Thyroid gland (tissue), 4 donors: ENCODE data around the gene PIF1. TPM values are rescaled to one million over a fixed set of nuclear protein-coding genes. Genes with fewer than 3 reads are reported as not detected.

Experiments
- DNase-seq, 2 donors: peaks; one replicate each; pipeline ENCODE4 v3.0.0-alpha.2; 2019
- H3K27ac ChIP-seq, 3 donors: fragments of 200-600 bp; sonication (generic); 1 replicate in 2 of 3; 2 replicates in 1 of 3; pipeline ENCODE4 v1.5.1; 2016 to 2019; ENCODE audit warnings: mild to moderate bottlenecking in 1 of 3, moderate library complexity in 1 of 3
- H3K27me3 ChIP-seq: fragments of 200-600 bp; sonication (generic); one replicate; pipeline ENCODE4 v1.5.1; 2019
- H3K36me3 ChIP-seq, 2 donors: fragments of 200-600 bp; sonication (generic); one replicate each; pipeline ENCODE4 v1.5.1; 2016 to 2019
- H3K4me1 ChIP-seq, 2 donors: fragments of 200-600 bp; sonication (generic); one replicate each; pipeline ENCODE4 v1.5.1; 2017 to 2019
- H3K4me3 ChIP-seq, 3 donors: fragments of 200-600 bp; sonication (generic); replicated peaks in 1 of 3; 1 replicate in 2 of 3; 2 replicates in 1 of 3; pipeline ENCODE4 v1.5.1; 2016; ENCODE audit warnings: mild to moderate bottlenecking in 1 of 3
- H3K9me3 ChIP-seq: fragments of 200-600 bp; sonication (generic); one replicate; pipeline ENCODE4 v1.5.1; 2017
- CTCF ChIP-seq, 6 experiments: fragments of 200-600 bp in 3 of 6; fragments of 450-650 bp in 3 of 6; sonication (generic) in 3 of 6; IDR thresholded peaks; one replicate each; pipeline ENCODE4 v1.5.1; 2016 to 2019; ENCODE audit warnings: antibody characterized with exemption in 6 of 6, mild to moderate bottlenecking in 2 of 6, inconsistent platforms in 1 of 6, moderate library complexity in 1 of 6
- POLR2A ChIP-seq, 2 donors: fragments of 450-650 bp; IDR thresholded peaks; one replicate each; pipeline ENCODE4 v1.6.1; 2017; ENCODE audit warnings: antibody characterized with exemption in 2 of 2, mild to moderate bottlenecking in 2 of 2, moderate library complexity in 1 of 2
- WGBS, 2 donors: methylation state at CpG; one replicate each; pipeline ENCODE4 v1.1.5; 2017; 5-methylcytosine and 5-hydroxymethylcytosine counted together
- intact Hi-C: fragments of 100-400 bp; cut with DNase I; formaldehyde crosslinking; loops from one replicate; pipeline ENCODE4 v1.15.1; 2023
- total RNA-seq, 4 donors: library from RNA; depleted of rRNA; stranded (reverse); fragments of >200 nt; gene quantifications; one replicate each; pipeline ENCODE4 v1.2.3, GENCODE V29; 2016

Gene PIF1
- total RNA-seq, 4 donors from 2014 or later, result 0.33 to 1.1 (median 0.54) TPM; not detected in 1

DNA sequence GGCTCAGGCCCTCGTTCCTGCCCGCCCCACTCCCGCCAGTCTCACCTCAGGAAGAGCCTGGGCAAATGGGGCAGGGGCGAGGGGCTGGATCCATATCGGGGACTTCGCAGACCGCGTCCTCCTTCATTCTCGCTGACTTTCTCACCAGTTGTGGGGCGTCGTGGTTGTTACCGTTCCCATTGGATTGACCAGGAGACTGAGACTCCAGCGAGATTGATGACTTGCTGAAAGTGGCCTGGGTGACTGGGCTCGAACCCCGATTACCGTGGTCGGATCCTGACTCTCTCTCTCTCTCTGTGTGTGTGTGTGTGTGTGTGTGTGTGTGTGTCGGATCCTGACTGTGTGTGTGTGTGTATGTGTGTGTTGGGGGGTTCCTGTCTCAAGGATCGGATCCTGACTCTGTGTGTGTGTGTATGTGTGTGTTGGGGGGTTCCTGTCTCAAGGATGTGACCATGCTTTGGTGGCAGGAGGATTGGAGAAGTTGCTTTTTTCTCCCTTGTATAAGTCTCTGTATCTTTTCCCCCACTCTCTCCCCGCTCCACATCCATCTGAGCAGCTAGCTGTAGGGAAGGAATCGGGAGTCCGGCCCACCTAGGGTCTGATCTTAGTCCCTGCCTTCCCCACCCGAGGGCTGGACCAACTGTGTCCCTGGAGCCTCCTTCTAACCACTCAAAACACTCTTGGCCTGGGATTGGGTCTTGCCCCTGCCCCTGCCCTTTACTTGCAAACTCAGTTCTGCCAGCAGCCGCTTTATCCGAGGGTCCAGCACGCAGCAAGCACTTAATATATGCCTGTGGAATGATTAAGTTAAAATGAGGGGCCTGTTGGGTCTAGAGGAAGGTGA lies 16.9 kb upstream of the PIF1 start:
- peaks cover 49 to 50% of the 10 kb centered on the region in 2 donors for H3K4me1 ChIP-seq
- peak overlapping the region; percentile 88 to 97 (median 97) for H3K4me3 ChIP-seq
- peak in 1 of 2 donors; percentile 25 for TF ChIP-seq POLR2A (IDR thresholded peaks at IDR 0.05)
- TF ChIP-seq CTCF (IDR thresholded peaks at IDR 0.05), result no peak
- no peaks in the 10 kb centered on the region for H3K9me3 ChIP-seq
- DNase-seq, result peak; percentile 45 to 65
- intact Hi-C loops, result loop anchor here (10.0 kb wide), 1 partner anchor 142 kb away; the partner anchor contains the start of gene SPG21
- H3K27me3 ChIP-seq, result no peaks in the 10 kb centered on the region
- H3K36me3 ChIP-seq, result no peaks in the 10 kb centered on the region
- peak overlapping the region; percentile 81 to 95 (median 93) for H3K27ac ChIP-seq
- 4 to 8% methylated on average over 7 to 24 of the region's 26 CpGs for WGBS, 2 donors

DNA sequence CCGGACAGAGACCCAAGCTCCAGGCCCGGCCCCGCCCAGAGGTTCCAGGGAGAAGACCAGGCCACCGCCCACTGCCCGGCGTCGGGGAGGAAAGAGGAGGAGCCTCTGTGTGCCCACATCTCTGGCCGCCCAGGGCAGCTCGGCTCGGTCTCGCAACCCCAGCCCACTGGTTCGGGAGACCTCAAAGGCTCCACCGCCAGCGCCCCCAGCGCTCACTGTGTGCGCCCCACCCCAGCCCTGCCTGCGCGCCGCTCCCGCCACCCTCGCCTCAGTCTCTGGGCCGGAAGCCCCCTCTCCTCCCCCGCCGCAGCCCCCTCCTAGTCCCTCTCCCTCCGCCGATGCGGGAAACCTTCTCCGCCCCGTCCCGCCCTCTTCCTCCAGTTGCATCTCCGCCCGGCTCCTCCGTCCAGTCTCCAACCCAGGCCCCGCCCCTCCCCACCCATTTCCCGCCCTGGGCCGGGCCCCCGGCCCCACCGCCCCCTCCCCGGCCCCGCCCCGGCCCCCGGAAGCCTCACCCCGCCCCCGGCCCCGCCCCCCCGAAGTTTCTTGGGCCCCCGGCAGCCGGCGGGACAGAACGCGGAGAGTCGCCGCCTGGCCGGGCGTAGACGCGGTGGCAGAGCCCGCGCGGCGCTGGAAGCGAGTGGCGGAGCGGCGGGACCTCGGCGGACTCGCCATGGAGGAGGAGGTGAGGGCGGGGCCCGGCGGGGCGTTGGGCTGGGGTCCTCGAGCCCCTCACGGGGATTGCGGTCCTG lies 16.1 kb upstream of the PIF1 start, which contains the start of gene PLEKHO2:
Gene PLEKHO2 (plus strand): TSS at position 572 of the 752 bp plus-strand sequence. CDS start 102 bp downstream, at position 674.
- Histone ChIP-seq H3K27ac (peak within 1 kb of the TSS; percentile 81 to 95 (median 93)), H3K4me3 (peak within 1 kb of the TSS; percentile 88 to 97 (median 97)), H3K4me1 (peaks cover 41 to 42% of the 10 kb centered on the region in 2 donors), H3K36me3 (no peaks in the 10 kb centered on the region), H3K27me3 (no peaks in the 10 kb centered on the region), H3K9me3 (no peaks in the 10 kb centered on the region)
- DNase-seq, result peak; percentile 96 to 97
- TF ChIP-seq CTCF (IDR thresholded peaks at IDR 0.05) (no peak), POLR2A (IDR thresholded peaks at IDR 0.05) (peak; percentile 59 to 80)
- 2% methylated on average over 10 to 13 of the region's 75 CpGs for WGBS, 2 donors
- intact Hi-C loops, result loop anchor here (10.0 kb wide), 1 partner anchor 143 kb away; the partner anchor contains the start of gene SPG21

DNA sequence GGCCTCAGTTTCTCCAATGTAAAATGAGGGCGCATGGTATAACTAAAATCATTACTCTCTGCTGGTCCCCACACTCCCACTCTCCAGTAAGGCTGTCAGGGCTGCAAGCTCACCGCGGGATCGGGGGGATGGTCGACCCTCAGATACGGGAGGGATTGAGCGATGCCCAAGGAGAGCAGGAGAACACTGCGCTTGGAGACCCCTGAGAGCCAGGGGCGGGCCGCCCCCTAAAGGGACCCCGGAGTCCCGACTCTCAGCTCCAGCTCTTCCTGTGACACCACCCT lies 15.6 kb upstream of the PIF1 start:
- peaks cover 36 to 37% of the 10 kb centered on the region in 2 donors for H3K4me1 ChIP-seq
- intact Hi-C loops, result loop anchor here (10.0 kb wide), 1 partner anchor 144 kb away; the partner anchor contains the start of gene SPG21

GRCh38 chr15:64837502-64837901 lies 12.1 kb upstream of the PIF1 start:
- no peaks in the 10 kb centered on the region for H3K36me3 ChIP-seq
- H3K4me1 ChIP-seq, result peaks cover 5 to 7% of the 10 kb centered on the region in 2 donors
- TF ChIP-seq POLR2A (IDR thresholded peaks at IDR 0.05), result no peak
- TF ChIP-seq CTCF (IDR thresholded peaks at IDR 0.05), result no peak
- DNase-seq, result no peak
- H3K27me3 ChIP-seq, result no peaks in the 10 kb centered on the region
- intact Hi-C loops, result no loop called here
- whole genome bisulfite sequencing, 2 donors, result 83 to 89% methylated on average over 1 of the region's 1 CpG
- H3K27ac ChIP-seq, result no peak overlapping the region
- no peaks in the 10 kb centered on the region for H3K9me3 ChIP-seq
- no peak overlapping the region for H3K4me3 ChIP-seq

More for the DNA sequence above, 15.6 kb upstream of the PIF1 start:
- Histone ChIP-seq H3K9me3 (no peaks in the 10 kb centered on the region), H3K4me3 (peak overlapping the region in 2 of 3 donors; percentile 41 to 43), H3K27ac (peak overlapping the region; percentile 76 to 93 (median 88)), H3K27me3 (no peaks in the 10 kb centered on the region), H3K36me3 (no peaks in the 10 kb centered on the region)
- no peak for DNase-seq
- 3 to 14% methylated on average over 1 to 7 of the region's 12 CpGs for WGBS, 2 donors
- TF ChIP-seq CTCF (IDR thresholded peaks at IDR 0.05) (no peak), POLR2A (IDR thresholded peaks at IDR 0.05) (no peak)
